Activated T-cell treated with anti-CD3 and anti-CD28 coated beads for 1 hour (primary cell): ENCODE results near the gene UHRF2.
"Not testable (repeated sequence)": the region's sequence is repeated elsewhere in the genome, so short reads cannot be mapped to it uniquely, and the experiment has no call there.

Experiments
- DNase-seq: peaks from one replicate; pipeline ENCODE4 v3.0.0-alpha.2; 2020; ENCODE audit warnings: low read depth

The UHRF2 gene

DNA sequence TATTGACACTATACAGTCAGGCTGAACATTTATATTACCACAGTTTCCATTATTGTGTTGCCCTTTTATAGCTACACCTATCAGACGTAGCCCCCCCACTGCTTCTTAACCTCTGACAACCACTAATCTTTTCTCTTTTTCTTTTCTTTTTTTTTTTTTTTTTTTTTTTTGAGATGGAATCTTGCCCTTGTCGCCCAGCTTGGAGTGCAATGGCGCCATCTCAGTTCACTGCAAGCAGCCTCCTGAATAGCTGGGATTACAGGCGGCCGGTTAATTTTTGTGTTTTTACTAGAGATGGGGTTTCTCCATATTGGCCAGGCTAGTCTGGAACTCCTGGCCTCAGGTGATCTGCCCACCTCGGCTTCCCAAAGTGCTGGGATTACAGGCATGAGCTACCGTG, 75.4 kb downstream of the UHRF2 start:
- DNase-seq = no peak

GRCh38 chr9:6489099-6489498, 76.1 kb downstream of the UHRF2 start:
- DNase-seq = no peak

GRCh38 chr9:6490863-6491262, 77.9 kb downstream of the UHRF2 start:
- DNase-seq = no peak

DNA sequence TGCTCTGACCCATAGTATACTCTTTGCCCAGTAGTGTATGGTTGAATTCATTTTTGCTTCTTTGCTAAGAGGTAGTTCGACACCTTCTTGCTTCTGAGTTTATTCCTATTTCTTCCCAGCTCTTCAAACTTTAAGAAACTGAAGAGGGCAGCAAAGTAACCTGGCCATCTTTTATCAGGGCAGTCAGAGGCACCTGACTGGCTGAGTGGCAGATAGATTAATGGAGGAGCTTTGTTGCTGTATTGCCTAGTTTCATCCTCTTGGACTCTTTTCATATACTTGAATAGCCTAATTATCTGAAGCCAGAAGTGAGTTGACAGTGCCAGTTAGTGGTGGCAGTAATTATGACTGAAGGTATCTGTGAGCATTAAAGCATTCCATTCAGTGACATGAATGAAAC, 82.5 kb downstream of the UHRF2 start:
- DNase-seq = no peak

DNA sequence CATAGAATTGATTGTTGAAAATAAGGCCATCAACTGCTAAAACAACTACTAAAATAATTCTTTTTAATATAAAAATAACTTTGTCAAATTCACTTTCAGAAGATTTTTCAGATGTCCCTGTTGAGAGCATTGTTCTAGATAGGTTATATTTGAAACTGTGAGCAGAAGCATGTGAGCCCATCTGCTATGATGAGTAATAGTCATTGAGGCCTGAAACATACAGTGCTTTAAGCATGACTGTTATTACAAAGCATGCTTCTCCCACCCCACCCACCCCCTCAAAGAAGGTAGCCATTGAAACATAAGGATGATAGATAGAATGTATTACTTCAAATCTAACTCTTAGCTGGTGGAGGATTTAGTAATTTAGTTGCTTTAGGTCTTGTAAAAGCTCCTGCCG, 86.0 kb downstream of the UHRF2 start:
- no peak for DNase-seq

DNA sequence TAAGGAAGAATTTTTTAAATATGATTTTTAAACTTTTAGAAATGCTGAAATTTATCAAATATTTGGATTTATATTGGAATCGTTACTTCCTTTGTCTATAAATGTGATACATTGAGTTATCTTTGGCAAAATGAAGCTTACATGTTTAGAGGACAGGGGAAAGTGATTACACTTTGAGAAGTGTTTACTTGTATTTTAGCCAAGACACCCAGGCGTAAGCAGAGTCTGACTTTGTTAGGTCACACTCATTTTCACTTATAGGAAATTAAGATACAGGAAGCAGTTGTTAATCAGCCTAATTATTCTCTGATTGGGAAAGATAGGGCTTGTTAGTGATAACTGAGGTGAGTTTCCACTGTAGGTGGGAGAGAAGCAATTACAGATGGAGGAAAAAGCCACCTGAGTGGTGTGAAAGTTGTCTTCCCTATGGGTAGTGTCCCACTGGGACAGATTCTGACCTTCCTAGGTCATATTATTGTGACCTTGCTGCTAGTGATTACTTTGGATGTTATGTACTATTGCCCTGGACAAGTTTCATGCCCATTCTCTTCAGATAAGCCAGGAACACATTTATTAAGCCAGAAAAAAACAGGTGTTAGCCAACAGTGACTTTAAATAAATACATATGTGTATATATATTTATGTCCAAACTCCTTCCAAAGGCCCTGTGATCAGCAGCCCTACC, 88.7 kb downstream of the UHRF2 start:
- DNase-seq = no peak

DNA sequence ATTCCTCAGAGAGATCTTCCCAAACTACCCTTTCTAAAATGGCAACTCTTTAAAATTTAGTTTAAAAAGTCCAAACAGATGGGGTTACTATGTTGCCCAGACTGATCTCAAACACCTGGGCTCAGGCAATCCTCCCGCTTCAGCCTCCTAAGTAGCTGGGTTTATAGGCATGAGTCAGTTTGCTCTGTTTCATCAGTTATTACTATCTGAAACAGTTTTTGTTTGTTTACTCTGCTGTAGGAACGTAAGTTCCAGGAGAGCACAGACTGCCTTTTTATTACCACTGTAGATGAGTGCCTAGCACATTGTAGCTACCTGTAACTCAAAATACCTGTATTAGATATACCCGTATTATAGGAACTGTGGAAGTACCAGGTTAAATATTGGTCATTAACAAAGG, 89.4 kb downstream of the UHRF2 start:
- no peak for DNase-seq

DNA sequence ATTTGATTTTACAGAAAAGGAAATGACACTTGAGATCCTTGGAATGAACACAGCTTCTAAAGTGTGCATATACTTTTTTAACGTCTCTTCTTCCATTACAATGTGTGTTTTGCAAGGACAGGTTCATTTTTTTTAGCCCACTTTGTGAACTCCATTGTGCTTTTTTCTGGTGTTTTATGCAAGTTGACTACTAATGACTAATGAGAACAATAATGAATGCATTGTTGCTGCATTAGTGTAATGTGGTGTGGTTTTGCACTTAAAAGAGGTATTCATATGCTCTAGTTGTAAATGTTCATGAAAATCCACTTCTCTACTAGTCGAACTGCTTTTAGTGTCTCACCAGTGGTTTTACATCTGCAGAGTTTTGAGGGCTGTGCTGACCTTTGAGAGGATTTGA, 93.6 kb downstream of the UHRF2 start:
- DNase-seq = no peak

DNA sequence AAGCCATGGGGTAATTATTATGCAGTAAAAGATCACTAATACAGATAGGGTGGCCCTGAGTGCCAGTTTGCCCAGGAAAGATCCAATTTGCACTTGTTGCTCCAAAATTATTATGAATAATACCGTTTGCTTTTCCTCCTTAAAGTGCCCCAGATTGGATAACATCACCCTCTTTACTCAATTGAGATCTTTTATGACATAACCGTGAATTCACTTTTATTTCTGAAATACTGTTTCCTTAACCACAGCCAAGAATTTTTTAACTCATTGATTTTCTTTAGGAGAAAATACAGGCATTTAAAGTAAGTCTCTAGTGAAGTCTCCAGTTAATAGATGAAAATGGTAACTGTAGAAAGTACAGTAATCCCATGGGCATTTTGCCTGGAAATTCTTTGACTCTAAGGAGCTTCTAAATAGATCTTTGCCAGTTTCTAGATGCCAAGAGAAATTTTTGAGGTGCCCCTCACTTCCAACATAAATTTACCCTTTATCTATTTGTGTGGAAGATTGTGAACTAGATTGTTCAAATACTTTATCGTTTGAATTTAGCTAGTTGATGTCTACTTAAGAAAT, 99.2 kb downstream of the UHRF2 start:
- DNase-seq = no peak

- no peak for DNase-seq
Measured at GRCh38 chr9:6522263-6522662, 109.3 kb downstream of the UHRF2 start.

DNA sequence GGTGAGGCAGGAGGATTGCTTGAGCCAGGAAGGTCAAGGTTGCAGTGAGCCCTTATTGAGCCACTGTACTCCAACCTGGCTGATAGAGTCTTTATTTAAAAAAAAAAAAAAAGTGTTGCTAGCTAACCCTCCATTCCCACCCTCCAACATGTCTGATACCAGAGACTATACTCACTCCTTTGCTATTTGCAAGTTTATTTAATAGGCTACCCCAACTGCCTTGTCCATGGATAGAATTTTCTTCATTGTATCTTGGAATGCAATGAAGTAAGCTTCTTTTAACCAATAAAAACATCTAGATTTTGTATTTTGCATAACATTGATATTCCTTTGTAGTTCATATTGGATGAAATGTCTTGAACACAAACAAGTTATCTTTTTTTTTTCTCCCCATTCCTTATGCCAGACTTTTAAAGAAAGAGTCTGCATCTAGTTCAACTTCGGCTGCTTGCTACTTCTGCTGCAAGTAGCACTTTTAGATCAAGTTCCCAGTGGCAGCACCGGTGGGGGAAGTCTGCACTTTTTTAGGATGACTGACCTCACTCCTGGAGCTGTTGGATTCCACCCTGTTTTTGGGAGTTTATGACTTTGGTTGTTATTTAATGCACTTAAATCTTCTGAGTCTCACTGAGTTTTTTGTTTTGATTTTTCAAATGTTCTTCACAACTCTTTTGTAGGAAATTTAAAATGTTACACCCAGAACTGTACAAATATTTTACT, 112.5 kb downstream of the UHRF2 start:
- DNase-seq = no peak

GRCh38 chr9:6535594-6535993, 122.6 kb downstream of the UHRF2 start:
- DNase-seq = no peak

- no peak for DNase-seq
Measured at GRCh38 chr9:6538666-6539071, 125.7 kb downstream of the UHRF2 start.

DNA sequence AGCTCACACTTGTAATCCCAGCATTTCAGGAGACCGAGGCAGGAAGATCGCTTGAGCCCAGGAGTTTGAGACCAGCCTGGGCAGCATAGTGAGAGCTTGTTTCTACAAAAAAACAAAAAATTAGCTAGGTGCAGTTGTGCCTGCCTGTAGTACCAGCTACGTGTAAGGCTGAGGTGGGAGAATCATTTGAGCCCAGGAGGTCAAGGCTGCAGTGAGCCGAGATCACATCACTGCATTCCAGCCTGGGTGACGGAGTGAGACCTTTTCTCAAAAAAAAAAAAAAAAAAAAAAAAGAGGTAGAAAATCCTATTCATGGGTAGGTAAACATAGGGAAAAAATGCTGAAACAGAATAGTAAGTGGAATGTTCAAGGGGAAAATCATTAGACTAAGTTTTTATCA, 129.6 kb downstream of the UHRF2 start:
- DNase-seq = not testable (repeated sequence)

GRCh38 chr9:6543204-6543603, 130.2 kb downstream of the UHRF2 start:
- DNase-seq = no peak

GRCh38 chr9:6545017-6545691, 132.2 kb downstream of the UHRF2 start:
- no peak for DNase-seq

- DNase-seq = no peak
Measured at GRCh38 chr9:6549106-6549800, 136.3 kb downstream of the UHRF2 start.

DNA sequence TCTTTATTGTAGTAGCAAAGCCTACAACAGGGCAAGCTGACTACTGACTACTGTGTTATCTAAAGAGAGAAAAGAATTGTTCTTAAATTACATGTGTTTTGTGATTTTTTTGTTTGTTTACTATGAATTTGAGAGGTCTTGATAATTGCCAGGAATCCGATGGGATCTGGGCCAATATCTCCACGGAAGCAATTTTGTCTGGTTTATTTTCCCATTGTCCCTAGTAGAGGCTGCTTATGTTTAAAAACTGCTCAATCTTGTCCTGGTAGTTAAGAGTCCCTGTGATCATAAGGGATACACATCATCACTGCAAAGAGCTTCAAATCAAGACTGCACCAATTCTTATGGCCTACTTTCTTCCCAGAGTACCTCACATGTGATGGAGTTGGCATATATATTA, 138.1 kb downstream of the UHRF2 start:
- no peak for DNase-seq

- no peak for DNase-seq
Measured at GRCh38 chr9:6552033-6552432, 139.0 kb downstream of the UHRF2 start.

GRCh38 chr9:6552498-6553121, 139.6 kb downstream of the UHRF2 start:
- no peak for DNase-seq

- no peak for DNase-seq
Measured at GRCh38 chr9:6553866-6554265, 140.9 kb downstream of the UHRF2 start.
